SK-N-MC (cell line): Measurements from ENCODE around the gene WDCP.

Source experiments
- EZH2 ChIP-seq: fragments of 200-600 bp; sonication (generic); IDR thresholded peaks from one replicate; pipeline ENCODE4 v1.6.1; 2017; ENCODE audit warnings: antibody characterized with exemption
- FOXP2 ChIP-seq: optimal IDR thresholded peaks from 2 replicates; pipeline ENCODE3; 2011; ENCODE audit warnings: mild to moderate bottlenecking, moderate library complexity; ENCODE audit not compliant: insufficient read depth; ENCODE audit errors: extremely low read length, control extremely low read depth
- POLR2AphosphoS5 ChIP-seq: IDR thresholded peaks from 2 replicates; pipeline ENCODE4 v1.6.1; 2012; ENCODE audit warnings: mild to moderate bottlenecking, low read depth, low read length, borderline replicate concordance

DNA sequence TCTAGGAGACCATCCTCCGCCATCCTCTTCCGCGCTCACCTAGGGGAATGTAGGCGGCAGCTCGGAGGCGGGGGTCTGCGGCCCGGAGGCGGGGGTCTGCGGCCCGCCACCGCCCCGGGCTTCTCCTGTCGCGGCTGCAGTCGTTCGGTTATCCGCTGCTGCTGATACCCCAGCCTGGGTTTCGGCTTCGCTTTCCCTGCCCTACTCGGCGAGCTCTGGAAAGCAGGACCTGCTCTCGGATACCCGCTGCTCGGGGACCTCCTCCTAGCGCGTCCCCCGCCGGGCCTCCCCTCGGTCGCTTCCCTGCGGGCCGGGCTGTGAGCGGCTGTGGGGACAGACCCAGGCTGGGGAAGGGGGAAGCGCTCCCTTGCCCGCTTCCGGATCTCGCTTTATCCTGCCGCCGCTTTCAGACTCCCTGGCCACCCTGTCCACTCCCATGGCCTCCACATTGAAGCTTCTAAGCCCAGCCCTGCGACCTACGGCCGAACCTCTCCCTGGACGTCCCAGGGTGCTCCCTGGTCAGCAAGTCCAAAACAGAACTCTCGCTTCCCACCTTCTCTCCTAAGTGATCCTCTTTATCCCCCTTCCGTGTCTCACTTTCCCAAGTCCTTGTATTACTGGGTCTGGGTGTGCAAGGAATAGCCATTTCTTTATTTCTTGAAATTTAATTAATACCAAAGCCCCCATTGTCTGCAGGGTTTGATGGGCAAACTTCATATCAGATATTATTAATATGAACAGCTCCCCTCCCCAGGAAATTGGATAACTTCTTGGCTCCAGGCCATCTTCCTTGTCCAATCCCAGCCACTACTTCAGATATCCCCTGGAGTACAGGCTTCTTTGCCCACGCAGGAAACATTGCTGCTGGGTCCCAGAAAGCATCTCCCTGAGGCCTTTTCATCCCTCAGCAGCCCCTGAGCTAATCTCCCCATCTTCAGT lies 3.1 kb upstream of the WDCP start:
- no peak for TF ChIP-seq POLR2AphosphoS5
- TF ChIP-seq EZH2: no peak
- TF ChIP-seq FOXP2: no peak
